NB4 (cell line): ENCODE data around the gene EZH2.

Experiments
- TF ChIP-seq, protein P1 (sequence below): IDR thresholded peaks from one replicate; pipeline ENCODE4 v1.5.1; 2012; ENCODE audit warnings: low read depth, low read length
- TF ChIP-seq, protein P2 (sequence below): IDR thresholded peaks from 2 replicates; pipeline ENCODE4 v1.6.1; 2011; ENCODE audit warnings: low read depth, low read length

DNA sequence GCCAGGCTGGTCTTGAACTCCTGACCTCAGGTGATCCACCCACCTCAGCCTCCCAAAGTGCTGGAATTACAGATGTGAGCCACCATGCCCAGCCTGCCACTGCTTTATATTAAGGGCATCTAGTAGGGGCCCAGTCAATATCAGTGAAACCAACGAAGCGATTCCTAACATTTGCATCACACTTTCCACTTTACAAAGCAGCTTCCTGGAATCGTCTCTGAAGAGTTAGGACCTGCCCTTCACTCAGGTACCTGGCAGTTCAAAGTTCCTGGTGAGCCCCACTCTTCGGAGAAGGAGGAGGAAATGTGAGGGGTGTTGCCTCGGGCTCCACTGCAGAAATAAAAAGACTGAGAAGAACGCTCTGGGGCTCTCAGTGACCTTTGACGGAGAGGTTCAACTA lies 31.1 kb upstream of the EZH2 start:
- TF ChIP-seq, protein P1, sequence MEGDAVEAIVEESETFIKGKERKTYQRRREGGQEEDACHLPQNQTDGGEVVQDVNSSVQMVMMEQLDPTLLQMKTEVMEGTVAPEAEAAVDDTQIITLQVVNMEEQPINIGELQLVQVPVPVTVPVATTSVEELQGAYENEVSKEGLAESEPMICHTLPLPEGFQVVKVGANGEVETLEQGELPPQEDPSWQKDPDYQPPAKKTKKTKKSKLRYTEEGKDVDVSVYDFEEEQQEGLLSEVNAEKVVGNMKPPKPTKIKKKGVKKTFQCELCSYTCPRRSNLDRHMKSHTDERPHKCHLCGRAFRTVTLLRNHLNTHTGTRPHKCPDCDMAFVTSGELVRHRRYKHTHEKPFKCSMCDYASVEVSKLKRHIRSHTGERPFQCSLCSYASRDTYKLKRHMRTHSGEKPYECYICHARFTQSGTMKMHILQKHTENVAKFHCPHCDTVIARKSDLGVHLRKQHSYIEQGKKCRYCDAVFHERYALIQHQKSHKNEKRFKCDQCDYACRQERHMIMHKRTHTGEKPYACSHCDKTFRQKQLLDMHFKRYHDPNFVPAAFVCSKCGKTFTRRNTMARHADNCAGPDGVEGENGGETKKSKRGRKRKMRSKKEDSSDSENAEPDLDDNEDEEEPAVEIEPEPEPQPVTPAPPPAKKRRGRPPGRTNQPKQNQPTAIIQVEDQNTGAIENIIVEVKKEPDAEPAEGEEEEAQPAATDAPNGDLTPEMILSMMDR, result no peak
- TF ChIP-seq, protein P2, sequence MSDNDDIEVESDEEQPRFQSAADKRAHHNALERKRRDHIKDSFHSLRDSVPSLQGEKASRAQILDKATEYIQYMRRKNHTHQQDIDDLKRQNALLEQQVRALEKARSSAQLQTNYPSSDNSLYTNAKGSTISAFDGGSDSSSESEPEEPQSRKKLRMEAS, result no peak
